Endothelial cell of umbilical vein (primary cell): ENCODE results near the gene PTGES3L. TPM values are rescaled to one million over a fixed set of nuclear protein-coding genes. Genes with fewer than 3 reads are reported as not detected.

ENCODE experiments used
- BruUV-seq: library from RNA; stranded (reverse); fragments of 400-500 nt; replicated peaks from 2 replicates; lab custom pipeline; 2021; lab: Mats Ljungman, UMichigan
- CTCF ChIA-PET: fragments of 300-600, 350-600 bp; sonication (Branson Sonifier 250); formaldehyde crosslinking; loops from one replicate; lab custom pipeline; 2021; ENCODE audit warnings: antibody characterized with exemption, inconsistent platforms; lab: Charles Lee
- POLR2A ChIA-PET: fragments of 300-600, 350-600 bp; sonication (Branson Sonifier 250); formaldehyde crosslinking; loops from one replicate; lab custom pipeline; 2021; ENCODE audit warnings: antibody characterized with exemption, inconsistent platforms; lab: Charles Lee
- DNase-seq: peaks from one replicate; pipeline ENCODE4 v3.0.0-alpha.2; 2011; ENCODE audit warnings: low read depth, low spot score
- FAIRE-seq: peaks from 2 replicates; lab custom pipeline; 2011; peaks lifted over from hg19 to GRCh38; lab: Jason Lieb, UNC
- H2AFZ ChIP-seq: 2 replicates; pipeline ENCODE4 v1.6.0; 2012; ENCODE audit warnings: low read depth, low read length, control low read depth, inconsistent platforms
- H3K27ac ChIP-seq: 2 replicates; pipeline ENCODE4 v1.5.1; 2011; ENCODE audit warnings: low read depth, mild to moderate bottlenecking, control low read depth, low read length, moderate library complexity; ENCODE audit not compliant: insufficient read depth
- H3K27me3 ChIP-seq, 2 experiments: 2 replicates each; pipeline versions ENCODE4 v1.6.0 to v1.6.1; 2011; ENCODE audit warnings: low read length in 2 of 2, mixed read lengths in 1 of 2; ENCODE audit not compliant: control insufficient read depth in 2 of 2, insufficient read depth in 2 of 2
- H3K36me3 ChIP-seq, 2 experiments: 2 replicates in 1 of 2; 3 replicates in 1 of 2; pipeline ENCODE4 v1.5.1; 2011; ENCODE audit warnings: low read length in 2 of 2, mild to moderate bottlenecking in 1 of 2, moderate library complexity in 1 of 2; ENCODE audit not compliant: control insufficient read depth in 2 of 2, insufficient read depth in 2 of 2; ENCODE audit errors: extremely low read depth in 1 of 2
- H3K4me1 ChIP-seq: 3 replicates; pipeline ENCODE4 v1.5.1; 2011; ENCODE audit warnings: mild to moderate bottlenecking, low read length; ENCODE audit not compliant: control insufficient read depth, insufficient read depth; ENCODE audit errors: extremely low read depth
- H3K4me2 ChIP-seq: 2 replicates; pipeline ENCODE4 v1.6.1; 2011; ENCODE audit warnings: low read length, control low read depth, mixed read lengths; ENCODE audit not compliant: insufficient read depth
- H3K4me3 ChIP-seq, 3 experiments: fragments of 200-600 bp in 1 of 3; sonication (generic), shearing (Covaris generic) in 1 of 3; replicated peaks in 1 of 3; 2 replicates each; pipeline ENCODE4 v1.5.1; 2011 to 2016; ENCODE audit warnings: control low read depth in 3 of 3, low read length in 3 of 3, mild to moderate bottlenecking in 2 of 3, inconsistent platforms in 1 of 3, low read depth in 1 of 3, moderate library complexity in 1 of 3; ENCODE audit not compliant: insufficient read depth in 1 of 3
- H3K79me2 ChIP-seq: 2 replicates; pipeline ENCODE4 v1.6.0; 2012; ENCODE audit warnings: low read length, inconsistent platforms; ENCODE audit not compliant: control insufficient read depth, insufficient read depth
- H3K9ac ChIP-seq: replicated peaks from 2 replicates; pipeline ENCODE3; 2011; ENCODE audit warnings: low read length, control low read depth; ENCODE audit not compliant: insufficient read depth; ENCODE audit errors: extremely low read depth
- H3K9me1 ChIP-seq: replicated peaks from 3 replicates; pipeline ENCODE4 v1.6.0; 2011; ENCODE audit warnings: mild to moderate bottlenecking, low read length; ENCODE audit not compliant: control insufficient read depth, insufficient read depth; ENCODE audit errors: extremely low read depth
- H3K9me3 ChIP-seq: replicated peaks from 2 replicates; pipeline ENCODE4 v1.5.1; 2012; ENCODE audit warnings: low read length, inconsistent platforms; ENCODE audit not compliant: control insufficient read depth, insufficient read depth
- H4K20me1 ChIP-seq: replicated peaks from 2 replicates; pipeline ENCODE3; 2011; ENCODE audit warnings: mild to moderate bottlenecking, low read length; ENCODE audit not compliant: control insufficient read depth, insufficient read depth; ENCODE audit errors: extremely low read depth
- EZH2 ChIP-seq: IDR thresholded peaks from 2 replicates; pipeline ENCODE4 v1.6.1; 2012; ENCODE audit warnings: borderline replicate concordance, low read depth, mild to moderate bottlenecking, moderate library complexity, low read length, inconsistent platforms; ENCODE audit not compliant: severe bottlenecking
- FOS ChIP-seq: IDR thresholded peaks from 2 replicates; pipeline ENCODE4 v1.6.1; 2011; ENCODE audit warnings: mild to moderate bottlenecking, low read length, moderate library complexity, borderline replicate concordance; ENCODE audit not compliant: insufficient read depth
- GATA2 ChIP-seq: IDR thresholded peaks from 2 replicates; pipeline ENCODE4 v1.7.0; 2011; ENCODE audit warnings: low read depth, mild to moderate bottlenecking, moderate library complexity, mixed read lengths, low read length; ENCODE audit not compliant: insufficient read length, insufficient read depth
- JUN ChIP-seq: IDR thresholded peaks from 2 replicates; pipeline ENCODE4 v1.6.1; 2011; ENCODE audit warnings: borderline replicate concordance, low read depth; ENCODE audit not compliant: insufficient read length, insufficient read depth
- MYC ChIP-seq: IDR thresholded peaks from one replicate; pipeline ENCODE4 v1.6.1; 2011; ENCODE audit warnings: mild to moderate bottlenecking, low read depth, low read length
- POLR2A ChIP-seq: IDR thresholded peaks from 2 replicates; pipeline ENCODE4 v1.6.1; 2012; ENCODE audit warnings: low read depth, mild to moderate bottlenecking, control low read depth, low read length
- POLR2AphosphoS5 ChIP-seq: IDR thresholded peaks from 2 replicates; pipeline ENCODE4 v1.6.1; 2012; ENCODE audit warnings: low read depth, mild to moderate bottlenecking, control low read depth, low read length, moderate library complexity; ENCODE audit not compliant: insufficient read depth
- dilution Hi-C: fragments of 300-500 bp; cut with MboI; formaldehyde crosslinking; loops from one replicate; pipeline ENCODE4 v1.15.0; 2019; ENCODE audit warnings: low sequenced_read_pairs; ENCODE audit not compliant: extremely low pct_ligation_motif_present
- intact Hi-C: fragments of 100-400 bp; cut with micrococcal nuclease; formaldehyde crosslinking; loops from one replicate; pipeline ENCODE4 v1.10.0; 2022
- polyA plus RNA-seq, 4 experiments: library from polyadenylated mRNA; depleted of rRNA in 3 of 4; stranded (reverse) in 3 of 4; unstranded in 1 of 4; fragments of >200 nt; gene quantifications; 2 replicates each; pipeline versions ENCODE4 v1.2.1 to v1.2.3, GENCODE V29; 2011 to 2012; ENCODE audit warnings: missing spikeins in 1 of 4
- total RNA-seq: library from RNA; stranded (reverse); gene quantifications from 2 replicates; pipeline ENCODE4 v1.2.3, GENCODE V29; 2021
- TF ChIP-seq, protein P1 (sequence below), 2 donors: IDR thresholded peaks; 1 replicate in 1 of 2; 2 replicates in 1 of 2; pipeline ENCODE4 v1.5.1; 2011; ENCODE audit warnings: low read length in 2 of 2, mild to moderate bottlenecking in 2 of 2, moderate library complexity in 2 of 2, control low read depth in 1 of 2, inconsistent platforms in 1 of 2, low read depth in 1 of 2; ENCODE audit not compliant: insufficient read depth in 1 of 2; ENCODE audit errors: extremely low read depth in 1 of 2
- TF ChIP-seq, protein P2 (sequence below): IDR thresholded peaks from 2 replicates; pipeline ENCODE4 v1.6.1; 2011; ENCODE audit not compliant: insufficient read depth, insufficient read length

PTGES3L gene
- total and polyA plus RNA-seq, 2 donors (not counting 3 experiments of a cell fraction or from before 2014, with no cell fraction given), result 0.23 TPM; not detected in 1

DNA sequence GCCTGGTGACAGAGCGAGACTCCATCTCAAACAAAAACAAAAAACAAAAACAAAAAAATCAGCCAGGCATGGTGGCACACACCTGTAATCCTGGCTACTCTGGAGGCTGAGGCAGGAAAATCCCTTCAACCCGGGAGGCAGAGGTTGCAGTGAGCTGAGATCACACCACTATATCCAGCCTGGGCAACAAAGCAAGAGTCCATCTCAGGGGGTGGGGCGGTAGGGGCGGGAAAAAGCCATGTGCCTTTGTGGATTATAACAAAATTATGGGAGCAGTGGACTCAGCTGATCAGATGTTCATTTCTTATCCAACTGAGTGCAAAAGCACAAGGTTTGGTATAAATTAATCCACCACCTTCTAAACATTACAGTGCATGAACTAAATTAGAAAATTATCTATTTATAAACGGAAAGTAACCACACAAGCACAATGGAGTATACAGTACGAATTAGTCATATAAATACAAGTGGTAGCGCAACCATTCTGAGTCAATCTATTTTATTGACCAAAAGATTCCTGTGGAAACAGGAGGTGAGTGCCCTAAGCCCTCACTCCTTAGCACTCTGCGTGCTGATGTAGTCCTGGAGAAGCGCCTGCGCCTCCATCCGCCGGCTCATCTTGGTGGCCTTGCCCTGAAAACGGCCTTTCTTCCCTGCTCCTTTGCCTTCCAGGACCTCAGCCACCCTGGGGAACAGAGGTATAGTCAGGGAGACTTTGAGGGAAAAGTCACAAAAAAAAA, 29.7 kb downstream of the PTGES3L start:
- Histone ChIP-seq H3K4me1 (no peaks in the 10 kb centered on the region), H3K27me3 (no peaks in the 10 kb centered on the region), H3K4me2 (no peak overlapping the region), H3K9me3 (no peaks in the 10 kb centered on the region), H3K9me1 (no peaks in the 10 kb centered on the region), H3K79me2 (no peaks in the 10 kb centered on the region), H3K4me3 (no peak overlapping the region), H3K9ac (no peak overlapping the region), H4K20me1 (no peaks in the 10 kb centered on the region), H3K36me3 (peaks cover 0 to 10% of the 10 kb centered on the region in 2 experiments), H3K27ac (no peak overlapping the region), H2AFZ (no peak overlapping the region)
- ChIA-PET POLR2A (no interaction called here), CTCF (interaction anchor here (1.2 to 3.2 kb wide), 3 partner anchors 21 to 48 kb away, joined by 3 to 9 read pairs (median 3); partner anchors contain the start of gene RPL27)
- no TSS peak for BruUV-seq
- FAIRE-seq (no peak), DNase-seq (no peak)
- intact Hi-C loops, result no loop called here
- dilution Hi-C loops, result no loop called here
- no peak for TF ChIP-seq FOS

DNA sequence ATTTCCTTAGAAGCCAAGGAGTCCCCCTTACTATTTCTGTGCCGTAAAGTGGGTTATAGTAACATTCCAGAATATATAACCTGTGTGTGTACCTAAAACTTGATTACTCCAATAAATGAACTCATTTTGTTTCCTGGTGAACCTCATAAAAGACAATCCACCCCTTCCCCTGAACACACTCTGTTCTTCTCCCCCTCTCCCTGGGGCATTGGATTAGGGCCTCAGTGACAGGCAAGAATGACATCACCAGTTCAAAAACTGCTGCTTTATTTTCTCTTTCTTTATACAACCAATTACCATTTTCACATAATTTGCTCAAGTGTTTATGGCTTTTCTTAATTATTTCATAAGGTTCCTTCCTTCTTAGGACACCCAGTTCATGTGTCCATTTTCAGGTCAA, 33.1 kb downstream of the PTGES3L start:
- no peak for DNase-seq
- no peaks in the 10 kb centered on the region for H3K4me1 ChIP-seq
- TF ChIP-seq POLR2AphosphoS5 (no peak), FOS (no peak), EZH2 (no peak), GATA2 (no peak), JUN (no peak), POLR2A (no peak), MYC (no peak)
- TF ChIP-seq, protein P1, sequence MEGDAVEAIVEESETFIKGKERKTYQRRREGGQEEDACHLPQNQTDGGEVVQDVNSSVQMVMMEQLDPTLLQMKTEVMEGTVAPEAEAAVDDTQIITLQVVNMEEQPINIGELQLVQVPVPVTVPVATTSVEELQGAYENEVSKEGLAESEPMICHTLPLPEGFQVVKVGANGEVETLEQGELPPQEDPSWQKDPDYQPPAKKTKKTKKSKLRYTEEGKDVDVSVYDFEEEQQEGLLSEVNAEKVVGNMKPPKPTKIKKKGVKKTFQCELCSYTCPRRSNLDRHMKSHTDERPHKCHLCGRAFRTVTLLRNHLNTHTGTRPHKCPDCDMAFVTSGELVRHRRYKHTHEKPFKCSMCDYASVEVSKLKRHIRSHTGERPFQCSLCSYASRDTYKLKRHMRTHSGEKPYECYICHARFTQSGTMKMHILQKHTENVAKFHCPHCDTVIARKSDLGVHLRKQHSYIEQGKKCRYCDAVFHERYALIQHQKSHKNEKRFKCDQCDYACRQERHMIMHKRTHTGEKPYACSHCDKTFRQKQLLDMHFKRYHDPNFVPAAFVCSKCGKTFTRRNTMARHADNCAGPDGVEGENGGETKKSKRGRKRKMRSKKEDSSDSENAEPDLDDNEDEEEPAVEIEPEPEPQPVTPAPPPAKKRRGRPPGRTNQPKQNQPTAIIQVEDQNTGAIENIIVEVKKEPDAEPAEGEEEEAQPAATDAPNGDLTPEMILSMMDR (IDR thresholded peaks at IDR 0.05; ENCODE audit: extremely low read depth in 1 of 2, insufficient read depth in 1 of 2, low read depth in 1 of 2, low read length in 2 of 2), result no peak
- TF ChIP-seq, protein P2, sequence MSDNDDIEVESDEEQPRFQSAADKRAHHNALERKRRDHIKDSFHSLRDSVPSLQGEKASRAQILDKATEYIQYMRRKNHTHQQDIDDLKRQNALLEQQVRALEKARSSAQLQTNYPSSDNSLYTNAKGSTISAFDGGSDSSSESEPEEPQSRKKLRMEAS, result no peak
- H3K9ac ChIP-seq, result no peak overlapping the region
- FAIRE-seq, result no peak
- H4K20me1 ChIP-seq, result no peaks in the 10 kb centered on the region
- POLR2A ChIA-PET, result no interaction called here
- intact Hi-C loops (no loop called here), dilution Hi-C loops (no loop called here)
- no peak overlapping the region for H3K4me3 ChIP-seq
- no peaks in the 10 kb centered on the region for H3K36me3 ChIP-seq
- H3K27me3 ChIP-seq, result no peaks in the 10 kb centered on the region
- H2AFZ ChIP-seq, result no peak overlapping the region
- H3K4me2 ChIP-seq, result no peak overlapping the region
- no peaks in the 10 kb centered on the region for H3K9me1 ChIP-seq
- no peaks in the 10 kb centered on the region for H3K9me3 ChIP-seq
- no peak overlapping the region for H3K27ac ChIP-seq
- no TSS peak for BruUV-seq
- H3K79me2 ChIP-seq, result no peaks in the 10 kb centered on the region
- CTCF ChIA-PET, result interaction anchor here (3.2 kb wide), 1 partner anchor 51 kb away, joined by 9 read pairs; the partner anchor contains the start of gene RPL27
